ACHN (cell line): ENCODE data around the gene NDUFS6.
"Not testable (repeated sequence)": the region's sequence is repeated elsewhere in the genome, so short reads cannot be mapped to it uniquely, and the experiment has no call there.

ENCODE experiments used
- DNase-seq: peaks from one replicate; pipeline ENCODE4 v3.0.0-alpha.2; 2015
- in situ Hi-C: cut with HindIII; loops from 2 replicates; pipeline ENCODE4 v1.10.0; 2017; ENCODE audit warnings: low sequenced_read_pairs, low pct_ligation_motif_present, low pct_unique_long_range_greater_than_20kb

The NDUFS6 gene

GRCh38 chr5:1836891-1837880 lies 36.0 kb downstream of the NDUFS6 start:
- no peak for DNase-seq
- in situ Hi-C loops: no loop called here

- DNase-seq: no peak
- in situ Hi-C loops: no loop called here
Observed at GRCh38 chr5:1838013-1838412, 36.8 kb downstream of the NDUFS6 start.

- in situ Hi-C loops: no loop called here
- DNase-seq: no peak
Observed at GRCh38 chr5:1840071-1840547, 38.9 kb downstream of the NDUFS6 start.

GRCh38 chr5:1840741-1841521 lies 39.7 kb downstream of the NDUFS6 start:
- in situ Hi-C loops: no loop called here
- DNase-seq: no peak

GRCh38 chr5:1842004-1842819 lies 41.0 kb downstream of the NDUFS6 start:
- in situ Hi-C loops: no loop called here
- no peak for DNase-seq

- in situ Hi-C loops, DNase-seq: not testable (repeated sequence)
Observed at GRCh38 chr5:1843761-1844160, 42.6 kb downstream of the NDUFS6 start.

GRCh38 chr5:1844708-1845436 lies 43.7 kb downstream of the NDUFS6 start:
- in situ Hi-C loops: no loop called here
- no peak for DNase-seq

- DNase-seq: no peak
- in situ Hi-C loops: no loop called here
Observed at GRCh38 chr5:1845696-1846095, 44.5 kb downstream of the NDUFS6 start.

- in situ Hi-C loops: no loop called here
- no peak for DNase-seq
Observed at GRCh38 chr5:1846583-1846982, 45.4 kb downstream of the NDUFS6 start.

GRCh38 chr5:1847056-1847455 lies 45.8 kb downstream of the NDUFS6 start:
- in situ Hi-C loops: no loop called here
- no peak for DNase-seq

GRCh38 chr5:1847611-1848010 lies 46.4 kb downstream of the NDUFS6 start:
- no peak for DNase-seq
- in situ Hi-C loops: no loop called here

GRCh38 chr5:1850324-1851154 lies 49.3 kb downstream of the NDUFS6 start:
- DNase-seq: no peak
- in situ Hi-C loops: no loop called here

- no peak for DNase-seq
- in situ Hi-C loops: no loop called here
Observed at GRCh38 chr5:1851290-1851934, 50.2 kb downstream of the NDUFS6 start.

- no peak for DNase-seq
- in situ Hi-C loops: no loop called here
Observed at GRCh38 chr5:1852324-1852947, 51.2 kb downstream of the NDUFS6 start.

- in situ Hi-C loops: no loop called here
- DNase-seq: no peak
Observed at GRCh38 chr5:1853531-1853930, 52.3 kb downstream of the NDUFS6 start.

- in situ Hi-C loops: no loop called here
- DNase-seq: no peak
Observed at GRCh38 chr5:1855075-1855474, 53.9 kb downstream of the NDUFS6 start.
